Nephron (organoid): ENCODE data around the gene CYP2E1.

Source experiments
- H3K27ac Mint-ChIP-seq, 3 experiments: 2 replicates each; pipeline ENCODE4 v1.8.0; 2020; ENCODE audit warnings: mixed read lengths in 3 of 3, mild to moderate bottlenecking in 2 of 3, moderate library complexity in 1 of 3
- H3K27me3 Mint-ChIP-seq: 2 replicates; pipeline ENCODE4 v1.8.0; 2021; ENCODE audit warnings: low read depth, mild to moderate bottlenecking, moderate library complexity, mixed read lengths
- H3K36me3 Mint-ChIP-seq: 2 replicates; pipeline ENCODE4 v1.8.0; 2020; ENCODE audit warnings: low read depth, mixed read lengths
- H3K4me1 Mint-ChIP-seq: 2 replicates; pipeline ENCODE4 v1.8.0; 2020; ENCODE audit warnings: mixed read lengths
- H3K4me3 Mint-ChIP-seq, 3 experiments: 2 replicates each; pipeline ENCODE4 v1.8.0; 2020; ENCODE audit warnings: mild to moderate bottlenecking in 3 of 3, mixed read lengths in 3 of 3, moderate library complexity in 2 of 3
- H3K9me3 Mint-ChIP-seq: 2 replicates; pipeline ENCODE4 v1.8.0; 2020; ENCODE audit warnings: mixed read lengths
- CTCF ChIP-seq, 3 experiments: fragments of 200-600 bp; sonication (generic); IDR thresholded peaks; one replicate each; pipeline ENCODE4 v1.5.0; 2021; ENCODE audit warnings: antibody characterized with exemption in 3 of 3; ENCODE audit not compliant: unreplicated experiment in 3 of 3

Gene CYP2E1

GRCh38 chr10:133526957-133527588, at the start of gene CYP2E1:
Gene CYP2E1, plus strand, starts transcription at chr10:133527363. Its CDS starts 33 bp downstream, at chr10:133527396.
- no peaks in the 10 kb centered on the region for H3K27me3 Mint-ChIP-seq
- no peak within 1 kb of the TSS for H3K27ac Mint-ChIP-seq
- H3K36me3 Mint-ChIP-seq, result no peaks in the 10 kb centered on the region
- H3K9me3 Mint-ChIP-seq, result peaks cover 33% of the 10 kb centered on the region
- no peaks in the 10 kb centered on the region for H3K4me1 Mint-ChIP-seq
- TF ChIP-seq CTCF (IDR thresholded peaks at IDR 0.05; ENCODE audit: unreplicated experiment in 3 of 3), result no peak
- no peak within 1 kb of the TSS for H3K4me3 Mint-ChIP-seq

DNA sequence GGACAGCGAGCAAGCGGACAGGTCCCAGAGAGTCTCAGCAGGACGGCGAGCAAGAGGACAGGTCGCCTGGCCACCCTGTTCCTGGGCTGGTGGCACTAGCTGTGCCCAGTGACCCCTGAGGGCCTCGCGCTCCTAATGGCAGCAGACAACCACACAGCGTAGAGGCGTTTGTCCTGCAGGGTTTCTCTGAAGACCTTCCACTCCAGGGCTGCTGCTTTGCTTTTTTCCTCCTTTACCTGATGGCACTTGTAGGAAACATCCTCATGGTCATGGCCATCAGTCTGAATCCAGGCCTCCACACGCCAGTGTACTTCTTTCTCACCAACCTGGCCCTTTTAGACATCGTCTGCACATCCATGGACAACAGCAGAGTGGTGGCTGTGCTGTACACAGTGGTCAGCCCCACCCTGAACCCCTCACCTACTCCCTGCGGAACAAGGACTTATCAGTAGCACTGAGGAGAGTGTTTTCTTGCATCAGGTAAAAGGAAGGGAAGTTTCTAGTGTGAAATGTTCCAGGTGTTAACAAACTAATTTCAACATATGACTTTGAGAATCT, 46.0 kb upstream of the CYP2E1 start:
- no peak overlapping the region for H3K4me3 Mint-ChIP-seq
- peaks cover 48% of the 10 kb centered on the region for H3K9me3 Mint-ChIP-seq
- TF ChIP-seq CTCF (IDR thresholded peaks at IDR 0.05; ENCODE audit: unreplicated experiment in 3 of 3), result no peak
- H3K4me1 Mint-ChIP-seq, result no peaks in the 10 kb centered on the region
- H3K36me3 Mint-ChIP-seq, result no peaks in the 10 kb centered on the region
- no peaks in the 10 kb centered on the region for H3K27me3 Mint-ChIP-seq
- no peak overlapping the region for H3K27ac Mint-ChIP-seq

GRCh38 chr10:133481657-133482056, 45.5 kb upstream of the CYP2E1 start:
- H3K4me1 Mint-ChIP-seq, result no peaks in the 10 kb centered on the region
- no peak for TF ChIP-seq CTCF (IDR thresholded peaks at IDR 0.05; ENCODE audit: unreplicated experiment in 3 of 3)
- H3K4me3 Mint-ChIP-seq, result no peak overlapping the region
- H3K36me3 Mint-ChIP-seq, result no peaks in the 10 kb centered on the region
- no peaks in the 10 kb centered on the region for H3K27me3 Mint-ChIP-seq
- no peak overlapping the region for H3K27ac Mint-ChIP-seq
- peaks cover 48% of the 10 kb centered on the region for H3K9me3 Mint-ChIP-seq

GRCh38 chr10:133484818-133485217, 42.3 kb upstream of the CYP2E1 start:
- no peaks in the 10 kb centered on the region for H3K27me3 Mint-ChIP-seq
- peaks cover 69% of the 10 kb centered on the region for H3K9me3 Mint-ChIP-seq
- H3K36me3 Mint-ChIP-seq, result no peaks in the 10 kb centered on the region
- no peak for TF ChIP-seq CTCF (IDR thresholded peaks at IDR 0.05; ENCODE audit: unreplicated experiment in 3 of 3)
- H3K27ac Mint-ChIP-seq, result no peak overlapping the region
- H3K4me1 Mint-ChIP-seq, result no peaks in the 10 kb centered on the region
- H3K4me3 Mint-ChIP-seq, result no peak overlapping the region

DNA sequence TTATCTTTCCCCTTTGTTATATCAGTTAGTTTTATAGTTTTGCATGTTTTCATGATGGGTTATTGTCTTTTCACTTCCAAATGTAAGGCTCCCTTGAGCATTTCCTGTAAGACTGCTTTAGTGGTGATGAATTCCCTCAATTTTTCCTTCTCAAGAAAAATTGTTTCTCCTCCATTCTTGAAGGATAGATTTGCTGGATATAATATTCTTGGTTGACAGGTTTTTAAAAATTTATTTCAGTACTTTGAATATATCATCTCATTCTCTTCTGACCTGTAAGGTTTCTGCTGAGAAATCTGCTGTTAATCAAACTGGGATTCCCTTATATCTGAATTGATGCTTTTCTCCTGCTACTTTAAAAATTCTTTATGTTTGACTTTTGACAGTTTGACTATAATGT, 40.1 kb upstream of the CYP2E1 start:
- no peaks in the 10 kb centered on the region for H3K4me1 Mint-ChIP-seq
- no peaks in the 10 kb centered on the region for H3K27me3 Mint-ChIP-seq
- no peaks in the 10 kb centered on the region for H3K36me3 Mint-ChIP-seq
- TF ChIP-seq CTCF (IDR thresholded peaks at IDR 0.05; ENCODE audit: unreplicated experiment in 3 of 3), result no peak
- H3K27ac Mint-ChIP-seq, result no peak overlapping the region
- no peak overlapping the region for H3K4me3 Mint-ChIP-seq
- H3K9me3 Mint-ChIP-seq, result peaks cover 71% of the 10 kb centered on the region

- no peaks in the 10 kb centered on the region for H3K4me1 Mint-ChIP-seq
- H3K9me3 Mint-ChIP-seq, result peaks cover 62% of the 10 kb centered on the region
- no peak for TF ChIP-seq CTCF (IDR thresholded peaks at IDR 0.05; ENCODE audit: unreplicated experiment in 3 of 3)
- no peaks in the 10 kb centered on the region for H3K36me3 Mint-ChIP-seq
- no peaks in the 10 kb centered on the region for H3K27me3 Mint-ChIP-seq
- H3K27ac Mint-ChIP-seq, result no peak overlapping the region
- H3K4me3 Mint-ChIP-seq, result no peak overlapping the region
Observed at GRCh38 chr10:133488354-133488753, 38.8 kb upstream of the CYP2E1 start.
